Measurements from ENCODE around the gene SOBP.

DNA sequence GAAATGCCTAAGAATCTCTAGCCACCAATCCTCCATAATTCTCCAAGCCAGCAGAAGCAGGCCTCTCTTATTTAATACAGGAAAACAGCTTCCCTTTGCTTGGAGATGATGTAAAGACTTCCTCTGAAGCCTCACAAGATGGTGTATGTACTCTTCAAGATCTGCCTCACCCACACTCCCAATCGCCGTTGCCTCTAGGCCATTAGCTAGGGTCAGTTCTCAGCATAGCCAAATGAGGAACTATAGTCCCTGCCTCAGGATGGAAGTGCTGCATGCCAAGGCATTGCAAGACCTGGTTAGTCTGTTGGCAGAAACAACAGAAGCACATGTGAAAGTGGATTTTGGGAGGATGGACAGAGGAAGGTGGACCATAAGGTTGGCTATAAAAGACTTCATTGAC lies 195.1 kb downstream of the SOBP start:
- TF ChIP-seq, protein P1, sequence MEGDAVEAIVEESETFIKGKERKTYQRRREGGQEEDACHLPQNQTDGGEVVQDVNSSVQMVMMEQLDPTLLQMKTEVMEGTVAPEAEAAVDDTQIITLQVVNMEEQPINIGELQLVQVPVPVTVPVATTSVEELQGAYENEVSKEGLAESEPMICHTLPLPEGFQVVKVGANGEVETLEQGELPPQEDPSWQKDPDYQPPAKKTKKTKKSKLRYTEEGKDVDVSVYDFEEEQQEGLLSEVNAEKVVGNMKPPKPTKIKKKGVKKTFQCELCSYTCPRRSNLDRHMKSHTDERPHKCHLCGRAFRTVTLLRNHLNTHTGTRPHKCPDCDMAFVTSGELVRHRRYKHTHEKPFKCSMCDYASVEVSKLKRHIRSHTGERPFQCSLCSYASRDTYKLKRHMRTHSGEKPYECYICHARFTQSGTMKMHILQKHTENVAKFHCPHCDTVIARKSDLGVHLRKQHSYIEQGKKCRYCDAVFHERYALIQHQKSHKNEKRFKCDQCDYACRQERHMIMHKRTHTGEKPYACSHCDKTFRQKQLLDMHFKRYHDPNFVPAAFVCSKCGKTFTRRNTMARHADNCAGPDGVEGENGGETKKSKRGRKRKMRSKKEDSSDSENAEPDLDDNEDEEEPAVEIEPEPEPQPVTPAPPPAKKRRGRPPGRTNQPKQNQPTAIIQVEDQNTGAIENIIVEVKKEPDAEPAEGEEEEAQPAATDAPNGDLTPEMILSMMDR (IDR thresholded peaks at IDR 0.05): no peak
- TF ChIP-seq POLR2AphosphoS5 (IDR thresholded peaks at IDR 0.05) (no peak), POLR2A (IDR thresholded peaks at IDR 0.05) (no peak), EP300 (IDR thresholded peaks at IDR 0.05) (no peak)
